H9 (cell line): ENCODE results near the gene VILL. TPM values are rescaled to one million over a fixed set of nuclear protein-coding genes. Genes with fewer than 3 reads are reported as not detected.
A peak's percentile ranks its signal among the peaks of the same experiment; 100 is the strongest.

Experiments used
- DNase-seq: peaks from one replicate; pipeline ENCODE4 v3.0.0-alpha.2; 2017
- H2AFZ ChIP-seq: one replicate; pipeline ENCODE4 v1.6.1; 2013; ENCODE audit warnings: mild to moderate bottlenecking, low read length, control low read depth, moderate library complexity
- H2AK5ac ChIP-seq: 2 replicates; pipeline ENCODE4 v1.6.1; 2013; ENCODE audit warnings: low read length, control low read depth, mixed read lengths; ENCODE audit not compliant: insufficient read length
- H2BK120ac ChIP-seq: one replicate; pipeline ENCODE4 v1.6.1; 2013; ENCODE audit warnings: low read depth, mild to moderate bottlenecking, low read length, control low read depth, inconsistent platforms; ENCODE audit not compliant: poor library complexity, severe bottlenecking
- H2BK12ac ChIP-seq: 2 replicates; pipeline ENCODE4 v1.6.1; 2013; ENCODE audit warnings: low read length, control low read depth, mixed read lengths, low read depth; ENCODE audit not compliant: insufficient read length
- H2BK15ac ChIP-seq: 2 replicates; pipeline ENCODE4 v1.6.1; 2013; ENCODE audit warnings: low read depth, low read length, control low read depth
- H2BK20ac ChIP-seq: one replicate; pipeline ENCODE4 v1.6.1; 2013; ENCODE audit warnings: low read depth, mild to moderate bottlenecking, low read length, control low read depth, inconsistent platforms; ENCODE audit not compliant: poor library complexity, severe bottlenecking
- H2BK5ac ChIP-seq: 2 replicates; pipeline ENCODE4 v1.6.1; 2013; ENCODE audit warnings: low read length, control low read depth, mixed read lengths; ENCODE audit not compliant: insufficient read length
- H3K14ac ChIP-seq: 2 replicates; pipeline ENCODE4 v1.6.1; 2013; ENCODE audit warnings: low read length, control low read depth; ENCODE audit not compliant: insufficient read depth
- H3K18ac ChIP-seq: 2 replicates; pipeline ENCODE4 v1.6.1; 2013; ENCODE audit warnings: low read depth, mild to moderate bottlenecking, mixed read lengths, low read length, control low read depth; ENCODE audit not compliant: insufficient read length
- H3K23ac ChIP-seq: 2 replicates; pipeline ENCODE4 v1.6.1; 2013; ENCODE audit warnings: low read length, control low read depth, mixed read lengths, low read depth; ENCODE audit not compliant: insufficient read length
- H3K23me2 ChIP-seq: 2 replicates; pipeline ENCODE4 v1.6.1; 2013; ENCODE audit warnings: low read depth, mild to moderate bottlenecking, mixed read lengths, low read length, control low read depth; ENCODE audit not compliant: insufficient read length, poor library complexity, severe bottlenecking
- H3K27ac ChIP-seq: 2 replicates; pipeline ENCODE4 v1.5.1; 2013; ENCODE audit warnings: low read length, control low read depth, mixed read lengths, low read depth; ENCODE audit not compliant: insufficient read length
- H3K27me3 ChIP-seq: 2 replicates; pipeline ENCODE4 v1.6.1; 2013; ENCODE audit warnings: low read length, control low read depth, inconsistent platforms; ENCODE audit not compliant: insufficient read depth
- H3K4ac ChIP-seq: 2 replicates; pipeline ENCODE4 v1.6.1; 2013; ENCODE audit warnings: low read depth, mild to moderate bottlenecking, control low read depth, inconsistent platforms, low read length, moderate library complexity
- H3K4me1 ChIP-seq: 2 replicates; pipeline ENCODE4 v1.6.1; 2013; ENCODE audit warnings: low read length, control low read depth, inconsistent platforms; ENCODE audit not compliant: insufficient read depth
- H3K4me2 ChIP-seq: 2 replicates; pipeline ENCODE4 v1.6.1; 2013; ENCODE audit warnings: low read length, control low read depth, mixed read lengths; ENCODE audit not compliant: insufficient read length, insufficient read depth
- H3K56ac ChIP-seq: 2 replicates; pipeline ENCODE4 v1.6.1; 2013; ENCODE audit warnings: low read depth, mild to moderate bottlenecking, mixed read lengths, low read length, control low read depth; ENCODE audit not compliant: insufficient read length
- H3K79me1 ChIP-seq: 2 replicates; pipeline ENCODE4 v1.6.1; 2013; ENCODE audit warnings: low read depth, mild to moderate bottlenecking, moderate library complexity, low read length, control low read depth, inconsistent platforms; ENCODE audit not compliant: insufficient read depth, poor library complexity, severe bottlenecking
- H3K79me2 ChIP-seq: 2 replicates; pipeline ENCODE4 v1.6.1; 2013; ENCODE audit warnings: low read length, control low read depth, inconsistent platforms; ENCODE audit not compliant: insufficient read depth
- H3K9ac ChIP-seq: 2 replicates; pipeline ENCODE4 v1.6.1; 2013; ENCODE audit warnings: low read length, control low read depth, mixed read lengths; ENCODE audit not compliant: insufficient read length; ENCODE audit errors: extremely low read depth
- H3K9me3 ChIP-seq: one replicate; pipeline ENCODE4 v1.6.1; 2013; ENCODE audit warnings: low read depth, low read length, inconsistent platforms; ENCODE audit not compliant: control insufficient read depth
- H3T11ph ChIP-seq: one replicate; pipeline ENCODE4 v1.6.1; 2013; ENCODE audit warnings: mild to moderate bottlenecking, low read length, control low read depth, inconsistent platforms
- H4K20me1 ChIP-seq: one replicate; pipeline ENCODE4 v1.6.1; 2013; ENCODE audit not compliant: control insufficient read depth, insufficient read length, insufficient read depth
- H4K5ac ChIP-seq: 2 replicates; pipeline ENCODE4 v1.6.1; 2013; ENCODE audit warnings: low read depth, mild to moderate bottlenecking, mixed read lengths, low read length, control low read depth; ENCODE audit not compliant: insufficient read length
- H4K8ac ChIP-seq: replicated peaks from 2 replicates; pipeline ENCODE4 v1.6.1; 2013; ENCODE audit warnings: low read length, control low read depth, mixed read lengths, low read depth; ENCODE audit not compliant: insufficient read length
- H4K91ac ChIP-seq: 2 replicates; pipeline ENCODE4 v1.6.1; 2013; ENCODE audit warnings: low read depth, mild to moderate bottlenecking, moderate library complexity, mixed read lengths, low read length, control low read depth; ENCODE audit not compliant: insufficient read length
- H3K27ac Mint-ChIP-seq, 3 experiments: 2 replicates in 2 of 3; 3 replicates in 1 of 3; pipeline ENCODE4 v1.8.0; 2020 to 2021; ENCODE audit warnings: mixed read lengths in 3 of 3, mild to moderate bottlenecking in 1 of 3, moderate library complexity in 1 of 3
- H3K27me3 Mint-ChIP-seq: 2 replicates; pipeline ENCODE4 v1.8.0; 2021; ENCODE audit warnings: low read depth, mild to moderate bottlenecking, moderate library complexity, mixed read lengths
- H3K36me3 Mint-ChIP-seq, 3 experiments: 2 replicates in 2 of 3; 3 replicates in 1 of 3; pipeline ENCODE4 v1.8.0; 2020 to 2021; ENCODE audit warnings: low read depth in 3 of 3, mixed read lengths in 3 of 3; ENCODE audit not compliant: insufficient read depth in 1 of 3
- H3K4me1 Mint-ChIP-seq, 2 experiments: 2 replicates each; pipeline ENCODE4 v1.8.0; 2020; ENCODE audit warnings: mixed read lengths in 2 of 2
- H3K4me3 Mint-ChIP-seq, 2 experiments: 2 replicates in 1 of 2; 3 replicates in 1 of 2; pipeline ENCODE4 v1.8.0; 2020 to 2021; ENCODE audit warnings: mild to moderate bottlenecking in 2 of 2, mixed read lengths in 2 of 2, moderate library complexity in 1 of 2
- H3K9me3 Mint-ChIP-seq, 2 experiments: 2 replicates in 1 of 2; 3 replicates in 1 of 2; pipeline ENCODE4 v1.8.0; 2020; ENCODE audit warnings: mild to moderate bottlenecking in 2 of 2, mixed read lengths in 2 of 2, moderate library complexity in 1 of 2
- WGBS: extraction: QIAGEN DNeasy Blood & Tissue Kit; methylation state at CpG from one replicate; pipeline ENCODE4 v1.1.7; 2013; ENCODE audit warnings: missing lambda C conversion rate, low lambda C conversion rate, mixed read lengths; ENCODE audit not compliant: insufficient read length; ENCODE audit errors: extremely low coverage; 5-methylcytosine and 5-hydroxymethylcytosine counted together
- total RNA-seq: library from RNA; stranded (reverse); gene quantifications from 2 replicates; pipeline ENCODE4 v1.2.1, GENCODE V29; 2021
- TF ChIP-seq, protein P1 (sequence below): fragments of 200-600 bp; sonication (generic); conservative IDR thresholded peaks from 3 replicates; pipeline ENCODE4 v1.8.0; 2021; ENCODE audit warnings: antibody characterized with exemption, mild to moderate bottlenecking

VILL gene
- total RNA-seq, 1 experiment from 2014 or later, result 3.2 TPM

DNA sequence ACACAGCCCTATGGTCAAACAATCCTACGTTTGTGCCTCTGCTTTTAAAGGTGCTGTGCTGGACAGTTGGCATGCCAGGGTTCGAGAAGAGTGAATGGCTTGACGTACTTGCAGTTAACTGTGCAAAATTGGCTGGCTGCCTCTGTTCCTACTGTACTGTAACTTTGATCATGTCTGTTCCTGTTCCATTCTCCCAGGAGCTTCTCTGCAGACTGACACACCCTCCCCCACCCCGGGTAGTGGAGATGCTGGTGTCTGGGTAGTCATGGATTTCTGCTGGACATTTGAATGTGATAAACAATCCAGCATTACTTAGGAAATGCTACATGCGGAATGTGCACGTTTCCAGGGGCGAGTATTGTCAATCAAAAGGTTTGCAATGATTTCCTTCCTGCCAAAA, 6.5 kb upstream of the VILL start:
- 0 out of 7 replicates have a peak overlapping the region, but pooled peaks of 1 of the 3 experiments have one; percentile 22 for H3K27ac Mint-ChIP-seq
- H3K79me2 ChIP-seq, result no peaks in the 10 kb centered on the region
- no peak overlapping the region for H3K14ac ChIP-seq
- peaks cover 0 to 7% (median 0%) of the 10 kb centered on the region in 3 experiments; a peak in 2 of 7 replicates for H3K36me3 Mint-ChIP-seq
- H3K27me3 Mint-ChIP-seq, result no peaks in the 10 kb centered on the region
- WGBS, result no CpG with 5 or more reads among the region's 7 CpGs
- no peaks in the 10 kb centered on the region for H3K4me1 ChIP-seq
- H4K8ac ChIP-seq, result no peak overlapping the region
- H3K27me3 ChIP-seq, result no peaks in the 10 kb centered on the region
- H4K20me1 ChIP-seq, result no peaks in the 10 kb centered on the region
- no peak overlapping the region for H2BK5ac ChIP-seq
- no peak overlapping the region for H3K56ac ChIP-seq
- no peak overlapping the region for H2AFZ ChIP-seq
- H3K23ac ChIP-seq, result no peak overlapping the region
- H3K9me3 Mint-ChIP-seq, result no peaks in the 10 kb centered on the region
- no peak overlapping the region for H3T11ph ChIP-seq
- no peak overlapping the region for H3K27ac ChIP-seq
- no peak overlapping the region for H2BK20ac ChIP-seq
- no peak overlapping the region for H3K4me2 ChIP-seq
- H2BK12ac ChIP-seq, result no peak overlapping the region
- H4K91ac ChIP-seq, result no peak overlapping the region
- no peak overlapping the region for H3K18ac ChIP-seq
- H3K4me1 Mint-ChIP-seq, result no peaks in the 10 kb centered on the region
- H3K23me2 ChIP-seq, result no peaks in the 10 kb centered on the region
- H2BK15ac ChIP-seq, result no peak overlapping the region
- no peak overlapping the region for H4K5ac ChIP-seq
- no peak overlapping the region for H2BK120ac ChIP-seq
- H3K9ac ChIP-seq, result no peak overlapping the region
- TF ChIP-seq, protein P1, sequence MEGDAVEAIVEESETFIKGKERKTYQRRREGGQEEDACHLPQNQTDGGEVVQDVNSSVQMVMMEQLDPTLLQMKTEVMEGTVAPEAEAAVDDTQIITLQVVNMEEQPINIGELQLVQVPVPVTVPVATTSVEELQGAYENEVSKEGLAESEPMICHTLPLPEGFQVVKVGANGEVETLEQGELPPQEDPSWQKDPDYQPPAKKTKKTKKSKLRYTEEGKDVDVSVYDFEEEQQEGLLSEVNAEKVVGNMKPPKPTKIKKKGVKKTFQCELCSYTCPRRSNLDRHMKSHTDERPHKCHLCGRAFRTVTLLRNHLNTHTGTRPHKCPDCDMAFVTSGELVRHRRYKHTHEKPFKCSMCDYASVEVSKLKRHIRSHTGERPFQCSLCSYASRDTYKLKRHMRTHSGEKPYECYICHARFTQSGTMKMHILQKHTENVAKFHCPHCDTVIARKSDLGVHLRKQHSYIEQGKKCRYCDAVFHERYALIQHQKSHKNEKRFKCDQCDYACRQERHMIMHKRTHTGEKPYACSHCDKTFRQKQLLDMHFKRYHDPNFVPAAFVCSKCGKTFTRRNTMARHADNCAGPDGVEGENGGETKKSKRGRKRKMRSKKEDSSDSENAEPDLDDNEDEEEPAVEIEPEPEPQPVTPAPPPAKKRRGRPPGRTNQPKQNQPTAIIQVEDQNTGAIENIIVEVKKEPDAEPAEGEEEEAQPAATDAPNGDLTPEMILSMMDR, result no peak
- no peaks in the 10 kb centered on the region for H3K79me1 ChIP-seq
- no peak overlapping the region for H2AK5ac ChIP-seq
- H3K4ac ChIP-seq, result no peak overlapping the region
- no peak overlapping the region for H3K4me3 Mint-ChIP-seq
- DNase-seq, result no peak
- no peaks in the 10 kb centered on the region for H3K9me3 ChIP-seq
